ENCODE results near the gene CLCF1. TPM values are rescaled to one million over a fixed set of nuclear protein-coding genes. Genes with fewer than 3 reads are reported as not detected.
A peak's percentile ranks its signal among the peaks of the same experiment; 100 is the strongest.

CLCF1 gene
- polyA plus RNA-seq, 4 donors: 5.4 to 12.9 (median 7.0) TPM

- DNase-seq (ENCODE audit: low read depth in 4 of 4, low spot score in 3 of 4): no peak
These were observed 9.2 kb downstream of the CLCF1 start for GRCh38 chr11:67364169-67364568.

DNA sequence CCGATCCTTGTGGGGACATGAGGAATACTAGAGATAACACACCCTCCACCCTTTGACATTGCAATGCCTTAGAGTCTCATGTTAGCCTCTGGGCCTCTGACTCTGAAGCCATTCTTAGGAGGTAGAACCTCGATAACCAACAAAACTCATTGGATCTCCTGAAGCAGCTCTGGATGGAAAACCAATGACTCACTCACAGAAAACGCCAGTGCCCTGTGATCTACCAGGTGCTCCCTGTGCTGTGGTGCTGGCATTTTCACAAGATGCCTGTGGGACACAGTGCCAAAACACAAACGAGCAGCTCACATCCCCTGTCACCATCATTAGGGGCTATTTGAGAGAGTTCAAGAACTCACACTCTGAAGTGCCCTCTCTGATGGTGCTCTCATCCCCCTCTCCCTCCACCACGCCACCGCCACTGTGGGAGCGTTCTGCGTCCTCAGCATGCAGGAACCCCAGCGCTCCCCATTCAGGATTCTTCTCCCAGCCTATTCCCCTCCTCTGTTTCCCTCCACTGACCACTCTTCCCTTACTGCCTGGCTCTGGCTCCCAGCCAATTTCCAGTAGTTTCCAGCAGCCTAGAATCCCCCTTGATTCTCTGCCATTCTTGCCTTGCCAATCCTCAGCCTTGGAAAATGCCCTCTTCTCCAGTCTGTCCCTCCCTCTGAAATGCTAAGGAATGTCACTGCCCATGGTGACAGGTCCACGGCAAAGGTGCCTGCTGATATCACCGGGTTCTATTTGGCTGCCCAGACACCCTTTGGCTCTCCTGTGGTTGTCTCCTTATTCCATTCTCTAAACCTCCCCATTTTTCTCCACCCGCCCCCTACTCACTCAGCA, 15.3 kb downstream of the CLCF1 start:
- no peak for DNase-seq (ENCODE audit: low read depth in 4 of 4, low spot score in 3 of 4)

- DNase-seq (ENCODE audit: low read depth in 4 of 4, low spot score in 3 of 4): no peak
These were observed 16.4 kb downstream of the CLCF1 start for GRCh38 chr11:67356864-67357561.

GRCh38 chr11:67356387-67356863, 17.0 kb downstream of the CLCF1 start:
- no peak for DNase-seq (ENCODE audit: low read depth in 4 of 4, low spot score in 3 of 4)

DNA sequence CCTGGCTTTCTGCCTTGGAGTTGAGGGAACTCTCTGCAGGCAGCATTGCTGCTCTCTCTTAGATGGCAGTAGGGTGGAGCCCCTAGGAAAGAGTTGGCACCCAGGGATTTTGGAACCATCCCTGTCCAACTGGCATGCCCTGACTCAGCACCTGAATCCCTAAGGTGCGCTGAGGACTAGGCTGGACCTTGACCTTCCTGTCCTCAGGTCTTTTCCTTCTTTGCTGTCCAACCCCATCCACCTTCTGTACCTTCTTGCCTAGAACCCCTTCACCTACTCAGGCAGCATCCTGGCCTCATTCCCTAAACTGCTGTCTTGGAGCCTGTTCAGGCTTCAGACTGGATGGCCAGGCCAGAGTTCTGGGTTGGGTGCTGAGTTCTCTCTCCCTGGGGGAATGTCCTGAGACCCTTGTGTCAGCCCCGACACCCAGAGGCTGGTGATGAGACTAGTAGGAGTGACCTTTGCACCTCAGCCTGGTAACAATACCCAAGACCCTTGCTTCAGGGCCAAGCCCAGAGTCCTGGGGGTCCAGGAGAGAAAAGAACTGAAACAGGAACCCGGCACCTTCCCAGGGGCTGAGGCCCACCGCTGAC, 17.5 kb downstream of the CLCF1 start:
- no peak for DNase-seq (ENCODE audit: low read depth in 4 of 4, low spot score in 3 of 4)

DNA sequence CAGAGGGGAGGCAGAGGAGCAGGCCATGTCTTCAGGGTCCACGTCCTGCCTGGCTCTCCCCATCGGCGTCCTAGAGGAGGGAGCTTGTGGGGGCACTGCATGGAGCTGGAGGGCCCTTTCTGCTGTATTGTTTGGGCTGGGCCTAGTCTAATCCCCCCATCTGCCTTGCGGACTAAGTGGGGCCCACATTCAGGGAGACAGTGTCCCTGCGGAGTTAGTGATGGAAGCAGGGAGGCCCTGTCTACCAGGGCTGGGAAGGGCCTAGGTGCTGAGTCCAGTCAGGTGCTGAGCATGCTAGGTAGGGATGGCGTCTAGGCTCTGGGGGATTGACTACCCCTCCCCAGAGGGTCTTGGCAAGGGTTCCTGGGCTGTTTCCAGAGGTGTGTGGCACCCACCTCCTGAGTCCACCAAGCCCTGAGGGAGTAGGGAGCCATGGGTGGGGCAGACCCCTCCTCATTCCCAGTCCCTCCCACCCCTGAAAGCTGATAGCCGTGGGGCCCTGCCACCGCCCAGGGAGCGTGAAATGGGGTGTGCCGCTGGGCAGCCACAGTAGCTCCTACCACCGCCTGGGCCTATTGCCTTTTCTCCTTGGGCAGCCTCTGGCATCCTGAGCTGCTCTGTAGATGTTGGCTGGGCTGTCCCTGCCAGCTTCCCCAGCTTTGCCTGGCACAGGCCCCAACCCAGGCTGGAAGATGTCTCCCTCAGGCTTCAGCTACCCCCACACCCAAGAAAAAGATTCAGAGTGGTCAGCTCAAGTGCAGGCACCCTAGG, 18.2 kb downstream of the CLCF1 start:
- no peak for DNase-seq (ENCODE audit: low read depth in 4 of 4, low spot score in 3 of 4)

DNA sequence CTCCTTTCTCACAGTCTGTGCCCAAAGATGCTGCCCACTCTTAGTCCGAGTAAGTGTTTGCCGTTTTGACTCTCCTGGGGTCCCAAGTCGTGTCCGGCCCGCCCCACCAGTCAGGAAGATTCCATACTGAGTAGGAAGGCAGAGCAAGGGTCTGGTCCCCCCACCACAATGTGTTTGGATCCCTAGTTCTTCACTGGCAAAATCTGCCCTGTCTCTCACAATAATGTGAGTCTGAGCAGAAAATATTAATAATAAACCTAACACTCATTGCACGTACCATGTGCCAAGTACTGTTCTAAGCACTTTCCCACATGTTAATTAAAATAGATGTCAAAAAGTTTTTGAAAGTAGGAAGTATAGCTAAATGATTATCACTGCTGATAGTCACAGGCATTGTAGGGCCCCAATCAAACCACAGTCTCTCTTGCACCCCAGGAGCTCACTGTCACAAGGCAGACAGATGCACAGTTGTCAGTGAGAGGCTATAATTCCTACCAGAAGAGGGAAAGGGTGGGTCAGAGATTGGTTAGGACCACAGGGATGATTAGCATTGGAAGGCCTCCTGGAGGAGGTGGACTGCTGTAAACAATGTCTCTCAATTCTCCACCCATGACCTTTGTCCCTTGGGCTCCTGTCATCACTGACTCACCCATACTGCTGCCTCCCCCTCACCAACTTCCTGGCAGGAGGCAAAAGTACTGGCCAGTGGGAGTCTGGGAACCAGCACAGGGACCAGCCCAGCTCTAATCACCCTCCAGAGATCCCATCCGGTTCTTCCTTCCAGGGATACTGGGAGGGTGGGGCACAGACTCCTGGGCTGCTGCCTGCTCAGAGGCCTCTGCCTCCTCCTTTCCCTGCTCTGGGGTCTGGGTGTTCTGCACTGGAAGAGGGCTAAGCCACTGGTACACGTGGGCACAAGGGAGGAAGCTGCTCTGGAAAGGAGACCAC, 19.0 kb downstream of the CLCF1 start:
- DNase-seq (ENCODE audit: low read depth in 4 of 4, low spot score in 3 of 4): no peak

DNA sequence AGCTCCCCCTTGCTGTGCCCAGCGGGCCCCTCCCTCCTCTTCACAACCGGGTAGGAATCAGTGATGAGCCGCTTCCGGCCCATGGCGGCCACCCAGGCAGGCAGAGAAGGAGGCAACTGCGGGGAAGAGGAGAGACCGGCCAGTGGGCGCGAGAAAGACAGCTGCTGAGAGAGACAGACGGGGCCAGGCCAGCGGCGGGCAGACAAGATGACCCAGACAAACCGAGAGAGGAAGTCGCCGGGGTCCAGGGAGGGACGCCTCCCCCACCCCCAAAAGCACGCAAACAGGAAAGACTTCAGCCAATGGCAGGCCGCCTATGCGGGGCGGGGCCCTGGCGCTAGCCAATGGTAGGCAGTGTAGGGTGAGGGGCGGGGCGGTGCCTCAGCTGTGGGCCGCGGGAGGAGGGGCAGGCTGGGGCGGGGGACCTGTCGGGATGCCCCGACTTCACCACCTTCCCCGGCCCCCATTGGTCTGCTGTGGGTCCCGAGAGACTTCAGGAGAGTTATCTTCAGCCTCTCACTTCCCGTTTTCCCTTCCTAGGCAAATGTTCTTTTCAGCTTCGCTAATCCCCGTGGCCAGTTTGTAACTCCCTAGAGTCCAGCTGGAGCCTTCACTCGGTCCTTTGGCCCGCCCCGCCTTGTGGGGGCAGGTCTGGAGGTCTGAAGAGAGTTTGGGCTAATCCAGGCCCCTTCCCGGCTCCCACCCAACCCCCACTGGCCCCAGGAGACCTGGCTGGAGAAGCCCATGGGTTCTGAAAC, 19.9 kb downstream of the CLCF1 start, which contains the start of gene POLD4:
Gene POLD4 (minus strand): TSS at position 230 of the 758 bp plus-strand sequence. CDS start 147 bp downstream, at position 83.
- DNase-seq (ENCODE audit: low read depth in 4 of 4, low spot score in 3 of 4): peak in 3 of 4 donors; percentile 84 to 88 (median 84)

- DNase-seq (ENCODE audit: low read depth in 4 of 4, low spot score in 3 of 4): no peak
These were observed 20.7 kb downstream of the CLCF1 start for GRCh38 chr11:67352546-67353316.

GRCh38 chr11:67351275-67352005, 22.0 kb downstream of the CLCF1 start:
- DNase-seq (ENCODE audit: low read depth in 4 of 4, low spot score in 3 of 4): no peak

GRCh38 chr11:67349928-67350465, 23.4 kb downstream of the CLCF1 start:
- no peak for DNase-seq (ENCODE audit: low read depth in 4 of 4, low spot score in 3 of 4)

GRCh38 chr11:67349457-67349856, 23.9 kb downstream of the CLCF1 start:
- DNase-seq (ENCODE audit: low read depth in 4 of 4, low spot score in 3 of 4): no peak

GRCh38 chr11:67349036-67349435, 24.4 kb downstream of the CLCF1 start:
- no peak for DNase-seq (ENCODE audit: low read depth in 4 of 4, low spot score in 3 of 4)

DNA sequence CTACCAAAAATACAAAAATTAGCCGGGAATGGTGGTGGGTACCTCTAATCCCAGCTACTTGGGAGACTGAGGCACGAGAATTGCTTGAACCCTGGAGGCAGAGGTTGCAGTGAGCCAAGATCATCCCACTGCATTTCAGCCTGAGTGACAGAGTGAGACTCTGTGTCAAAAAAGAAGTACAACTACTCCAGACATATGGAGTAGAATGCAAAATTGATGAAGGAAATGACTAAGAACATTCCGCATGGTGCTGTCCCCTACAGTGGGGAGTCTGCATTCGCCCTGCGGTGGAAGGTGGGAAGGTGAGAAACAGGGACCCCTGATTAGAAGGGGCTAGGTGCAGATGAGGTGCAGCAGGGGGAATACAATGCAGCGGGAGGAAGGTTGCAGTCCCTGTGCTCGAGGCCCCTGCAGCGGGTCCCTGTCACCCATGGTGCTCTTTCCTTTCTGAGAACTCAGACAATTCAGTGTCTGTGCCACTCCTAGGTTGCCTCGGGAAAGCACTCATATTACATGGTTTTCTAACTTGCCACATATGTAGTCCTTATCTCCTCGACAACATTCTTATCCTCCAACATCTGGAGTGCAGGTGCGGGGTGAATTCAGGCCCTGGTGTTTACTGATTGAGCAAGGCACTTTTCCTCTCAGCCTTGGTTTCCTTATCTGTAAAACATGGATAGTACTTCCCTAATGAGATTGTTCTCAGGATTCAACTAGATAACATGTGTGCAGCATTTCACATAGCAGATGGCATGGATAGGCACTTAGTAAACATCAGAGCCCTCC, 25.2 kb downstream of the CLCF1 start:
- no peak for DNase-seq (ENCODE audit: low read depth in 4 of 4, low spot score in 3 of 4)

GRCh38 chr11:67345920-67346819, 27.2 kb downstream of the CLCF1 start:
- DNase-seq (ENCODE audit: low read depth in 4 of 4, low spot score in 3 of 4): no peak
